HepG2 (cell line): ENCODE data around the gene CCDC38. TPM values are rescaled to one million over a fixed set of nuclear protein-coding genes. Genes with fewer than 3 reads are reported as not detected.

Experiments
- ASH2L ChIP-seq: fragments of 300-600, 200-600 bp; sonication (generic); IDR thresholded peaks from 2 replicates; pipeline ENCODE4 v1.7.0; 2017; ENCODE audit warnings: low read depth, mild to moderate bottlenecking, moderate library complexity, mixed read lengths, low read length; ENCODE audit not compliant: insufficient read length
- DR1 ChIP-seq: sonication (generic); formaldehyde crosslinking; IDR thresholded peaks from 2 replicates; pipeline ENCODE4 v1.8.0; 2021; ENCODE audit warnings: mild to moderate bottlenecking, missing genetic modification reagents, inconsistent platforms
- FIP1L1 ChIP-seq: fragments of 200-400 bp; formaldehyde crosslinking; IDR thresholded peaks from 2 replicates; pipeline ENCODE4 v1.6.1; 2018; ENCODE audit warnings: low read depth, mild to moderate bottlenecking, low read length, moderate library complexity, borderline replicate concordance; ENCODE audit not compliant: insufficient read depth
- FOXC1 ChIP-seq: sonication (generic); formaldehyde crosslinking; IDR thresholded peaks from 2 replicates; pipeline ENCODE4 v1.8.0; 2022; ENCODE audit warnings: mild to moderate bottlenecking, missing genetic modification reagents, borderline replicate concordance
- NR2F2 ChIP-seq: IDR thresholded peaks from 2 replicates; pipeline ENCODE4 v1.6.1; 2012; ENCODE audit warnings: low read depth, inconsistent platforms, borderline replicate concordance
- POLR2G ChIP-seq: fragments of 200-400 bp; formaldehyde crosslinking; IDR thresholded peaks from 2 replicates; pipeline ENCODE4 v1.6.1; 2018; ENCODE audit warnings: mild to moderate bottlenecking, low read depth, low read length, moderate library complexity
- RAD21 ChIP-seq: fragments of 450-650 bp; formaldehyde crosslinking; IDR thresholded peaks from 2 replicates; pipeline ENCODE4 v1.5.0; 2020; ENCODE audit warnings: mild to moderate bottlenecking
- REXO4 ChIP-seq: sonication (generic); formaldehyde crosslinking; IDR thresholded peaks from 2 replicates; pipeline ENCODE4 v1.8.0; 2022; ENCODE audit warnings: missing genetic modification reagents, mild to moderate bottlenecking, borderline replicate concordance
- RNF2 ChIP-seq: fragments of 450-650 bp; conservative IDR thresholded peaks from 2 replicates; pipeline ENCODE4 v1.6.1; 2016; ENCODE audit warnings: low read depth
- SMYD3 ChIP-seq: sonication (generic); formaldehyde crosslinking; IDR thresholded peaks from 2 replicates; pipeline ENCODE4 v1.8.1; 2023; ENCODE audit warnings: mild to moderate bottlenecking, missing genetic modification reagents
- SOX13 ChIP-seq, 3 experiments: fragments of 450-650 bp in 1 of 3; sonication (generic) in 1 of 3; formaldehyde crosslinking in 1 of 3; IDR thresholded peaks in 2 of 3; conservative IDR thresholded peaks in 1 of 3; 2 replicates each; pipeline versions ENCODE4 v1.5.0 to v1.6.1; 2016 to 2020; ENCODE audit warnings: antibody characterized with exemption in 1 of 3, mild to moderate bottlenecking in 1 of 3, missing compliant biosample characterization in 1 of 3, missing genetic modification reagents in 1 of 3, moderate library complexity in 1 of 3
- TBX3 ChIP-seq: fragments of 450-650 bp; IDR thresholded peaks from 2 replicates; pipeline ENCODE4 v1.6.1; 2017; ENCODE audit warnings: antibody characterized with exemption, mild to moderate bottlenecking, inconsistent platforms, borderline replicate concordance
- ZBTB21 ChIP-seq: sonication (generic); formaldehyde crosslinking; IDR thresholded peaks from 2 replicates; pipeline ENCODE4 v1.4.0; 2020; ENCODE audit warnings: missing genetic modification reagents
- ZBTB38 ChIP-seq: sonication (generic); formaldehyde crosslinking; IDR thresholded peaks from 2 replicates; pipeline ENCODE4 v1.5.1; 2020; ENCODE audit warnings: mild to moderate bottlenecking, missing genetic modification reagents
- ZNF205 ChIP-seq: IDR thresholded peaks from 2 replicates; pipeline ENCODE4 v1.6.1; 2018; ENCODE audit warnings: missing biosample characterization, missing genetic modification reagents
- ZNF644 ChIP-seq: IDR thresholded peaks from 2 replicates; pipeline ENCODE4 v1.6.1; 2016; ENCODE audit warnings: low read depth
- ZNF749 ChIP-seq: sonication (generic); formaldehyde crosslinking; IDR thresholded peaks from 2 replicates; pipeline ENCODE4 v1.8.0; 2022; ENCODE audit warnings: mild to moderate bottlenecking, missing genetic modification reagents, moderate library complexity, borderline replicate concordance
- polyA plus RNA-seq, 8 experiments: library from polyadenylated mRNA; depleted of rRNA in 3 of 8; stranded (reverse) in 7 of 8; unstranded in 1 of 8; fragments of >200 nt; fragmentation: Illumina TruSeq in 4 of 8; extraction: Trizol in 4 of 8; gene quantifications; 2 replicates each; pipeline versions ENCODE4 v1.2.1 to v1.2.3, GENCODE V29; 2011 to 2016; ENCODE audit warnings: low read depth in 4 of 8, missing spikeins in 1 of 8, mixed read lengths in 1 of 8; ENCODE audit not compliant: insufficient read depth in 1 of 8
- total RNA-seq, 5 experiments: library from RNA; depleted of rRNA; stranded (reverse); fragments of >200 nt; fragmentation: Illumina TruSeq; extraction: Trizol; gene quantifications; 2 replicates each; pipeline ENCODE4 v1.2.3, GENCODE V29; 2016; ENCODE audit warnings: low read depth in 1 of 5
- TF ChIP-seq, protein P1 (sequence below): sonication (generic); formaldehyde crosslinking; IDR thresholded peaks from 2 replicates; pipeline ENCODE4 v1.4.0; 2020; ENCODE audit warnings: low read depth, mild to moderate bottlenecking, missing genetic modification reagents
- TF ChIP-seq, protein P2 (sequence below): sonication (generic); formaldehyde crosslinking; IDR thresholded peaks from 2 replicates; pipeline ENCODE4 v1.4.0; 2020; ENCODE audit warnings: missing genetic modification reagents
- TF ChIP-seq, protein P3 (sequence below): sonication (generic); formaldehyde crosslinking; IDR thresholded peaks from 2 replicates; pipeline ENCODE4 v1.4.0; 2020; ENCODE audit warnings: missing genetic modification reagents
- TF ChIP-seq, protein P4 (sequence below): sonication (generic); formaldehyde crosslinking; IDR thresholded peaks from 2 replicates; pipeline ENCODE4 v1.4.0; 2020; ENCODE audit warnings: missing genetic modification reagents, mild to moderate bottlenecking, borderline replicate concordance

The CCDC38 gene
- total and polyA plus RNA-seq, 2 of the 13 experiments (the other 11 are each of a cell fraction or from before 2014, with no cell fraction given): 0.24 to 0.32 TPM

DNA sequence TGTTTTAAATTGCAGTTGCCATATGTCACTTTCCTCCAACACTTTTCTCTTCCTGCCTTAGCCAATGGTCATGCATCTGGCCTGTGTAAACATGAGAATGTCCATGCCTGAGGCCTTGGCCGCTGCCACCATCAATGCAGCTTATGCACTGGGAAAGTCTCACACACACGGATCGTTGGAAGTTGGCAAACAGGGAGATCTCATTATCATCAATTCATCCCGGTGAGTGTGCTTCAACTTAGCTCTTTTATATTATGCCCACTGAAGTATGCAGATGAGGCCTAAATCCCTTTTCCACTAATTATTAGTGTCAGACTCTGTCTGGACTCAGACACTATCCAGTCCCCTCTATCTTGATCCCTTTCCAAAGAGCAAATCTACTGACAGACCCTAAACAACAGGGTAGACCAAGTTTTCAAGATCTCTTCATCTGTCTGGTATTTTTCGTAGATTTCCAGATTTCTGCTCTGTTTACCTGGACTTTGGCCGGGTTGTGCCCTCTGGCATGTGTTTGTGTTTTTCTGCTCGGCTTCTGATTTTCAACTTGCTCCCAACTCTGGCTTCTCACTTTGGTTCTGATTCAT is 24.0 kb upstream of the CCDC38 start (continued):
- TF ChIP-seq, protein P1, sequence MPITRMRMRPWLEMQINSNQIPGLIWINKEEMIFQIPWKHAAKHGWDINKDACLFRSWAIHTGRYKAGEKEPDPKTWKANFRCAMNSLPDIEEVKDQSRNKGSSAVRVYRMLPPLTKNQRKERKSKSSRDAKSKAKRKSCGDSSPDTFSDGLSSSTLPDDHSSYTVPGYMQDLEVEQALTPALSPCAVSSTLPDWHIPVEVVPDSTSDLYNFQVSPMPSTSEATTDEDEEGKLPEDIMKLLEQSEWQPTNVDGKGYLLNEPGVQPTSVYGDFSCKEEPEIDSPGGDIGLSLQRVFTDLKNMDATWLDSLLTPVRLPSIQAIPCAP (CRISPR knock-in tag): no peak
- TF ChIP-seq ASH2L (peak; percentile 93), TBX3 (peak; percentile 35; the same call in 1 of the 2 replicates), SMYD3 (CRISPR knock-in tag) (no peak), RAD21 (0 out of 2 replicates have a peak, but pooled peaks have one; percentile 26), ZNF644 (CRISPR knock-in tag) (peak; percentile 98), DR1 (CRISPR knock-in tag) (no peak), ZBTB21 (CRISPR knock-in tag) (no peak), ZNF749 (CRISPR knock-in tag) (0 out of 2 replicates have a peak, but pooled peaks have one; percentile 22), FIP1L1 (no peak), ZBTB38 (CRISPR knock-in tag) (peak; percentile 77), REXO4 (CRISPR knock-in tag) (no peak), RNF2 (no peak), ZNF205 (no peak), SOX13 (IDR thresholded peaks at IDR 0.05) (0 out of 2 replicates have a peak, but pooled peaks have one; percentile 23), SOX13 (CRISPR knock-in tag; conservative IDR thresholded peaks at IDR 0.05 in 1 of 2, IDR thresholded peaks at IDR 0.05 in 1 of 2) (peak in 1 of 2 experiments; percentile 49; a peak in 2 of 4 replicates), POLR2G (0 out of 2 replicates have a peak, but pooled peaks have one; percentile 28), NR2F2 (peak; percentile 88), FOXC1 (CRISPR knock-in tag) (no peak)
- TF ChIP-seq, protein P2, sequence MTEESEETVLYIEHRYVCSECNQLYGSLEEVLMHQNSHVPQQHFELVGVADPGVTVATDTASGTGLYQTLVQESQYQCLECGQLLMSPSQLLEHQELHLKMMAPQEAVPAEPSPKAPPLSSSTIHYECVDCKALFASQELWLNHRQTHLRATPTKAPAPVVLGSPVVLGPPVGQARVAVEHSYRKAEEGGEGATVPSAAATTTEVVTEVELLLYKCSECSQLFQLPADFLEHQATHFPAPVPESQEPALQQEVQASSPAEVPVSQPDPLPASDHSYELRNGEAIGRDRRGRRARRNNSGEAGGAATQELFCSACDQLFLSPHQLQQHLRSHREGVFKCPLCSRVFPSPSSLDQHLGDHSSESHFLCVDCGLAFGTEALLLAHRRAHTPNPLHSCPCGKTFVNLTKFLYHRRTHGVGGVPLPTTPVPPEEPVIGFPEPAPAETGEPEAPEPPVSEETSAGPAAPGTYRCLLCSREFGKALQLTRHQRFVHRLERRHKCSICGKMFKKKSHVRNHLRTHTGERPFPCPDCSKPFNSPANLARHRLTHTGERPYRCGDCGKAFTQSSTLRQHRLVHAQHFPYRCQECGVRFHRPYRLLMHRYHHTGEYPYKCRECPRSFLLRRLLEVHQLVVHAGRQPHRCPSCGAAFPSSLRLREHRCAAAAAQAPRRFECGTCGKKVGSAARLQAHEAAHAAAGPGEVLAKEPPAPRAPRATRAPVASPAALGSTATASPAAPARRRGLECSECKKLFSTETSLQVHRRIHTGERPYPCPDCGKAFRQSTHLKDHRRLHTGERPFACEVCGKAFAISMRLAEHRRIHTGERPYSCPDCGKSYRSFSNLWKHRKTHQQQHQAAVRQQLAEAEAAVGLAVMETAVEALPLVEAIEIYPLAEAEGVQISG: peak; percentile 53
- TF ChIP-seq, protein P3, sequence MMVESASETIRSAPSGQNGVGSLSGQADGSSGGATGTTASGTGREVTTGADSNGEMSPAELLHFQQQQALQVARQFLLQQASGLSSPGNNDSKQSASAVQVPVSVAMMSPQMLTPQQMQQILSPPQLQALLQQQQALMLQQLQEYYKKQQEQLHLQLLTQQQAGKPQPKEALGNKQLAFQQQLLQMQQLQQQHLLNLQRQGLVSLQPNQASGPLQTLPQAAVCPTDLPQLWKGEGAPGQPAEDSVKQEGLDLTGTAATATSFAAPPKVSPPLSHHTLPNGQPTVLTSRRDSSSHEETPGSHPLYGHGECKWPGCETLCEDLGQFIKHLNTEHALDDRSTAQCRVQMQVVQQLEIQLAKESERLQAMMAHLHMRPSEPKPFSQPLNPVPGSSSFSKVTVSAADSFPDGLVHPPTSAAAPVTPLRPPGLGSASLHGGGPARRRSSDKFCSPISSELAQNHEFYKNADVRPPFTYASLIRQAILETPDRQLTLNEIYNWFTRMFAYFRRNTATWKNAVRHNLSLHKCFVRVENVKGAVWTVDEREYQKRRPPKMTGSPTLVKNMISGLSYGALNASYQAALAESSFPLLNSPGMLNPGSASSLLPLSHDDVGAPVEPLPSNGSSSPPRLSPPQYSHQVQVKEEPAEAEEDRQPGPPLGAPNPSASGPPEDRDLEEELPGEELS (CRISPR knock-in tag): peak; percentile 75
- TF ChIP-seq, protein P4, sequence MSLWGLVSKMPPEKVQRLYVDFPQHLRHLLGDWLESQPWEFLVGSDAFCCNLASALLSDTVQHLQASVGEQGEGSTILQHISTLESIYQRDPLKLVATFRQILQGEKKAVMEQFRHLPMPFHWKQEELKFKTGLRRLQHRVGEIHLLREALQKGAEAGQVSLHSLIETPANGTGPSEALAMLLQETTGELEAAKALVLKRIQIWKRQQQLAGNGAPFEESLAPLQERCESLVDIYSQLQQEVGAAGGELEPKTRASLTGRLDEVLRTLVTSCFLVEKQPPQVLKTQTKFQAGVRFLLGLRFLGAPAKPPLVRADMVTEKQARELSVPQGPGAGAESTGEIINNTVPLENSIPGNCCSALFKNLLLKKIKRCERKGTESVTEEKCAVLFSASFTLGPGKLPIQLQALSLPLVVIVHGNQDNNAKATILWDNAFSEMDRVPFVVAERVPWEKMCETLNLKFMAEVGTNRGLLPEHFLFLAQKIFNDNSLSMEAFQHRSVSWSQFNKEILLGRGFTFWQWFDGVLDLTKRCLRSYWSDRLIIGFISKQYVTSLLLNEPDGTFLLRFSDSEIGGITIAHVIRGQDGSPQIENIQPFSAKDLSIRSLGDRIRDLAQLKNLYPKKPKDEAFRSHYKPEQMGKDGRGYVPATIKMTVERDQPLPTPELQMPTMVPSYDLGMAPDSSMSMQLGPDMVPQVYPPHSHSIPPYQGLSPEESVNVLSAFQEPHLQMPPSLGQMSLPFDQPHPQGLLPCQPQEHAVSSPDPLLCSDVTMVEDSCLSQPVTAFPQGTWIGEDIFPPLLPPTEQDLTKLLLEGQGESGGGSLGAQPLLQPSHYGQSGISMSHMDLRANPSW (CRISPR knock-in tag): peak; percentile 58; the same call in 1 of the 2 replicates
